OCI-LY1 (cell line): ENCODE data around the gene URB2.
"Not testable (repeated sequence)": the region's sequence is repeated elsewhere in the genome, so short reads cannot be mapped to it uniquely, and the experiment has no call there.

ENCODE experiments used
- H2AFZ ChIP-seq: fragments of 200-600 bp; sonication (generic), shearing (Covaris generic); 2 replicates; pipeline ENCODE4 v1.6.0; 2014; ENCODE audit warnings: antibody characterized with exemption, mild to moderate bottlenecking, low read length
- H3F3A ChIP-seq: fragments of 200-600 bp; sonication (generic), shearing (Covaris generic); 2 replicates; pipeline ENCODE4 v1.6.0; 2014; ENCODE audit warnings: mild to moderate bottlenecking, antibody characterized with exemption, low read length, moderate library complexity; ENCODE audit not compliant: insufficient read depth
- H3K27ac ChIP-seq: fragments of 200-600 bp; sonication (generic); 2 replicates; pipeline ENCODE4 v1.5.1; 2014; ENCODE audit warnings: low read length, mixed run types, mild to moderate bottlenecking, low read depth; ENCODE audit not compliant: poor library complexity, severe bottlenecking
- H3K27me3 ChIP-seq: fragments of 200-600 bp; sonication (generic); 2 replicates; pipeline ENCODE4 v1.6.0; 2014; ENCODE audit warnings: antibody characterized with exemption, mild to moderate bottlenecking, low read length, moderate library complexity; ENCODE audit not compliant: insufficient read depth
- H3K36me3 ChIP-seq: fragments of 200-600 bp; sonication (generic); 2 replicates; pipeline ENCODE4 v1.6.1; 2014; ENCODE audit warnings: mild to moderate bottlenecking, antibody characterized with exemption, low read length, moderate library complexity, mixed read lengths; ENCODE audit not compliant: insufficient read depth
- H3K4me1 ChIP-seq: fragments of 200-600 bp; sonication (generic); 2 replicates; pipeline ENCODE4 v1.5.1; 2014; ENCODE audit warnings: mild to moderate bottlenecking, low read length, moderate library complexity; ENCODE audit not compliant: insufficient read depth, severe bottlenecking
- H3K4me2 ChIP-seq: fragments of 200-600 bp; sonication (generic), shearing (Covaris generic); 2 replicates; pipeline ENCODE4 v1.6.1; 2014; ENCODE audit warnings: low read length
- H3K4me3 ChIP-seq: fragments of 200-600 bp; sonication (generic); 2 replicates; pipeline ENCODE4 v1.5.1; 2014; ENCODE audit warnings: low read length, low read depth, mild to moderate bottlenecking, mixed read lengths; ENCODE audit not compliant: poor library complexity, severe bottlenecking
- H3K79me2 ChIP-seq: fragments of 200-600 bp; shearing (Covaris generic); 2 replicates; pipeline ENCODE4 v1.6.1; 2016; ENCODE audit warnings: mixed run types, low read length, mixed read lengths; ENCODE audit not compliant: insufficient read depth
- H3K9ac ChIP-seq: fragments of 200-600 bp; sonication (generic), shearing (Covaris generic); 2 replicates; pipeline ENCODE4 v1.6.1; 2014; ENCODE audit warnings: mild to moderate bottlenecking, low read length, mixed read lengths
- H3K9me2 ChIP-seq: fragments of 200-600 bp; sonication (generic), shearing (Covaris generic); 2 replicates; pipeline ENCODE4 v1.6.1; 2014; ENCODE audit warnings: low read depth, mild to moderate bottlenecking, low read length, mixed read lengths
- H3K9me3 ChIP-seq: fragments of 200-600 bp; shearing (Covaris generic); 2 replicates; pipeline ENCODE4 v1.6.1; 2014; ENCODE audit warnings: low read length, mixed read lengths
- H4K20me1 ChIP-seq: fragments of 200-600 bp; sonication (generic), shearing (Covaris generic); 2 replicates; pipeline ENCODE4 v1.6.0; 2016; ENCODE audit warnings: mild to moderate bottlenecking, low read length; ENCODE audit not compliant: insufficient read depth
- CTCF ChIP-seq: fragments of 200-600 bp; sonication (generic), shearing (Covaris generic); IDR thresholded peaks from 2 replicates; pipeline ENCODE4 v1.5.1; 2017; ENCODE audit warnings: mild to moderate bottlenecking, antibody characterized with exemption, low read length, moderate library complexity, mixed read lengths
- EZH2 ChIP-seq: fragments of 200-600 bp; sonication (generic), shearing (Covaris generic); IDR thresholded peaks from 2 replicates; pipeline ENCODE4 v1.8.0; 2017; ENCODE audit warnings: borderline replicate concordance, mixed run types, mild to moderate bottlenecking, antibody characterized with exemption, low read length, moderate library complexity, mixed read lengths

URB2 gene

GRCh38 chr1:229621663-229622062, 4.4 kb upstream of the URB2 start:
- no peaks in the 10 kb centered on the region for H3K9me2 ChIP-seq
- H3K79me2 ChIP-seq = peaks cover 90% of the 10 kb centered on the region
- no peak overlapping the region for H3K9ac ChIP-seq
- no peaks in the 10 kb centered on the region for H3K27me3 ChIP-seq
- H3K9me3 ChIP-seq = no peaks in the 10 kb centered on the region
- TF ChIP-seq EZH2 = no peak
- TF ChIP-seq CTCF = no peak
- H2AFZ ChIP-seq = no peak overlapping the region
- H3K36me3 ChIP-seq = peaks cover 5% of the 10 kb centered on the region; the same call in 1 of the 2 replicates
- no peaks in the 10 kb centered on the region for H3F3A ChIP-seq
- no peak overlapping the region for H3K4me3 ChIP-seq
- peaks cover 21% of the 10 kb centered on the region for H3K4me1 ChIP-seq
- no peaks in the 10 kb centered on the region; the same call in 1 of the 2 replicates for H4K20me1 ChIP-seq
- no peak overlapping the region for H3K4me2 ChIP-seq
- no peak overlapping the region for H3K27ac ChIP-seq

DNA sequence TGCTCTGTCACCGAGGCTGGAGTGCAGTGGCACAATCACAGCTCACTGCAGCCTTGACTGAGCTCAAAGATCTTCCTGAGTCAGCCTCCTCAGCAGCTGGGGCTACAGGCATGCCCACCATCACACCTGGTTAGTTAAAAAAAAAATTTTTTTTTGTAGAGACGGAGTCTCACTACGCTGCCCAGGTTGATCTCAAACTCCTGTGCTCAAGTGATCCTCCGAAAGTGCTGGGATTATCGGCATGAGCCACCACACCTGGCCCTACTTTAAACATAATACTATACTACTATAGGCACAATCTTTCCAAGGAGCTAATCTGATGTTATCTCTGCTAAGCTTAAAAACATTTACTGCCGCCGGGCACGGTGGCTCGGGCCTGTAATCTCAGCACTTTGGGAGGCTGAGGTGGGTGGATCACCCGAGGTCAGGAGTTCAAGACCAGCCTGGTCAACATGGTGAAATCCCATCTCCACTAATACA, 3.4 kb upstream of the URB2 start:
- not testable (repeated sequence) for H3F3A ChIP-seq, H4K20me1 ChIP-seq, H3K9me3 ChIP-seq, H3K4me3 ChIP-seq, H3K9ac ChIP-seq, H2AFZ ChIP-seq, H3K36me3 ChIP-seq, H3K4me2 ChIP-seq, H3K27ac ChIP-seq, H3K9me2 ChIP-seq, H3K27me3 ChIP-seq
- Histone ChIP-seq H3K4me1 (peaks cover 30% of the 10 kb centered on the region), H3K79me2 (peaks cover 90% of the 10 kb centered on the region)

DNA sequence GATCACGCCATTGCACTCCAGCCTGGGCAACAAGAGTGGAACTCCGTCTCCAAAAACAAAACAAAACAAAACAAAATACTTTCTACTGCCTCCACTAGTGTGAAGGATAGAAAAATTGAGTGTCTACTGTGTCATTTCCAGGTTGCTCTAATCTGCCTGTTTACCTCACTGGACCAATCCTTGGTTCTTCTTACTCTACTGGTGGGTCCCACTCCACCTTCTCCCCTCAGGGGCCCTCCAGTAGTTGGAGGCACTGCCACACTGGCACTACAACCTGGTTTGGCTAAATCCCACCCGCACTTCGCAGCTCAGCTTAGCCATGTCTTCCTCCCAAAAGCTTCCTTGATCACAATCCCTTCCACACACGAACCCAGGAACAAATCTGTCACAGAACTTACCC, 2.8 kb upstream of the URB2 start:
- Histone ChIP-seq H3K9me2 (no peaks in the 10 kb centered on the region), H3K9me3 (no peaks in the 10 kb centered on the region), H2AFZ (no peak overlapping the region), H3K4me2 (peak overlapping the region; percentile 100; the same call in 1 of the 2 replicates), H3K4me1 (peaks cover 31% of the 10 kb centered on the region), H3K4me3 (peak overlapping the region; percentile 82), H4K20me1 (no peaks in the 10 kb centered on the region; the same call in 1 of the 2 replicates), H3K79me2 (peaks cover 88% of the 10 kb centered on the region), H3F3A (no peaks in the 10 kb centered on the region), H3K27me3 (no peaks in the 10 kb centered on the region), H3K27ac (no peak overlapping the region), H3K9ac (no peak overlapping the region), H3K36me3 (peaks cover 1% of the 10 kb centered on the region; the same call in 1 of the 2 replicates)
- TF ChIP-seq CTCF = no peak

DNA sequence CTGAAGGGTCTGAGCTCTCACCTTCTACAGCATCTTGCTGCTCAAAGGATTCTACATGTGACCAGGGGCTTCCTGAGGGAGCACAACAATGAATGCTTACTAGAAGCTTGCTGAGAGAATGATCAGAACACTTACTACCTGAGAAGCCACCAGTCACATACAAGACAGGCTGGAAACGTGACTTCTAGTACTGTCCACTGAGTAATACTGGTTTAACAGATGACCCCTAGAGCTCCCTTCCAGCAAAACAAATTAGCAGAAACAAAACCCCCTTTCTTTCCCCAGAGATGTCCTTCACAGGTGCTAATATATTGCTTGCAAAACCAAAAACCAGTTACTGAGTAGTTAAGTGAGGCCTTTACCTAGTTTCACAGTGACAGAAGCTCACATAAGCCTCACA, 2.2 kb upstream of the URB2 start:
- Histone ChIP-seq H3K9ac (peak overlapping the region; percentile 96), H3K79me2 (peaks cover 88% of the 10 kb centered on the region), H4K20me1 (no peaks in the 10 kb centered on the region; the same call in 1 of the 2 replicates), H3K4me1 (peaks cover 31% of the 10 kb centered on the region), H3K9me3 (no peaks in the 10 kb centered on the region), H3K27ac (no peak overlapping the region), H3K4me3 (peak overlapping the region; percentile 82), H3K36me3 (peaks cover 7% of the 10 kb centered on the region), H3K4me2 (peak overlapping the region; percentile 100), H3K27me3 (no peaks in the 10 kb centered on the region), H3F3A (no peaks in the 10 kb centered on the region), H3K9me2 (no peaks in the 10 kb centered on the region), H2AFZ (no peak overlapping the region)
- TF ChIP-seq CTCF (no peak), EZH2 (no peak)
